Choroid plexus epithelial cell (primary cell): ENCODE measurements around the gene ATP9B.

Source experiments
- DNase-seq: peaks from one replicate; pipeline ENCODE4 v3.0.0-alpha.2; 2010; ENCODE audit warnings: low read depth
- H3K4me3 ChIP-seq: 2 replicates; pipeline ENCODE4 v1.5.1; 2011; ENCODE audit warnings: low read depth, mild to moderate bottlenecking, control low read depth, low read length, moderate library complexity
- CTCF ChIP-seq: conservative IDR thresholded peaks from 2 replicates; pipeline ENCODE4 v1.5.1; 2011; ENCODE audit warnings: low read depth, mild to moderate bottlenecking, control low read depth, inconsistent platforms, low read length, moderate library complexity

Gene ATP9B

GRCh38 chr18:79354350-79354749 lies 285.2 kb downstream of the ATP9B start:
- peak; percentile 41 for DNase-seq
- no peak overlapping the region for H3K4me3 ChIP-seq
- TF ChIP-seq CTCF, result no peak

- no peak for TF ChIP-seq CTCF
- H3K4me3 ChIP-seq, result no peak overlapping the region
- DNase-seq, result no peak
Observed at GRCh38 chr18:79355433-79356335, 286.5 kb downstream of the ATP9B start.

- TF ChIP-seq CTCF, result no peak
- no peak for DNase-seq
- H3K4me3 ChIP-seq, result no peak overlapping the region
Observed at GRCh38 chr18:79356435-79356834, 287.2 kb downstream of the ATP9B start.

GRCh38 chr18:79360933-79361332 lies 291.7 kb downstream of the ATP9B start:
- DNase-seq, result no peak
- no peak for TF ChIP-seq CTCF

GRCh38 chr18:79361766-79362522 lies 292.8 kb downstream of the ATP9B start:
- TF ChIP-seq CTCF, result no peak
- DNase-seq, result peak; percentile 86

More at GRCh38 chr18:79360933-79361332, 291.7 kb downstream of the ATP9B start:
- H3K4me3 ChIP-seq, result no peak overlapping the region

GRCh38 chr18:79365701-79366100 lies 296.5 kb downstream of the ATP9B start:
- DNase-seq, result no peak
- TF ChIP-seq CTCF, result no peak
- no peak overlapping the region for H3K4me3 ChIP-seq

More at GRCh38 chr18:79361766-79362522, 292.8 kb downstream of the ATP9B start:
- no peak overlapping the region for H3K4me3 ChIP-seq
